ENCODE data around the gene DGKG. TPM values are rescaled to one million over a fixed set of nuclear protein-coding genes. Genes with fewer than 3 reads are reported as not detected.

The DGKG gene
- under 0.01 and 1.1 TPM in 2 replicates for total RNA-seq

GRCh38 chr3:186361762-186362536, at the start of gene DGKG:
DGKG (minus strand) TSS chr3:186362234; CDS start chr3:186320459, 41,775 bp downstream.

DNA sequence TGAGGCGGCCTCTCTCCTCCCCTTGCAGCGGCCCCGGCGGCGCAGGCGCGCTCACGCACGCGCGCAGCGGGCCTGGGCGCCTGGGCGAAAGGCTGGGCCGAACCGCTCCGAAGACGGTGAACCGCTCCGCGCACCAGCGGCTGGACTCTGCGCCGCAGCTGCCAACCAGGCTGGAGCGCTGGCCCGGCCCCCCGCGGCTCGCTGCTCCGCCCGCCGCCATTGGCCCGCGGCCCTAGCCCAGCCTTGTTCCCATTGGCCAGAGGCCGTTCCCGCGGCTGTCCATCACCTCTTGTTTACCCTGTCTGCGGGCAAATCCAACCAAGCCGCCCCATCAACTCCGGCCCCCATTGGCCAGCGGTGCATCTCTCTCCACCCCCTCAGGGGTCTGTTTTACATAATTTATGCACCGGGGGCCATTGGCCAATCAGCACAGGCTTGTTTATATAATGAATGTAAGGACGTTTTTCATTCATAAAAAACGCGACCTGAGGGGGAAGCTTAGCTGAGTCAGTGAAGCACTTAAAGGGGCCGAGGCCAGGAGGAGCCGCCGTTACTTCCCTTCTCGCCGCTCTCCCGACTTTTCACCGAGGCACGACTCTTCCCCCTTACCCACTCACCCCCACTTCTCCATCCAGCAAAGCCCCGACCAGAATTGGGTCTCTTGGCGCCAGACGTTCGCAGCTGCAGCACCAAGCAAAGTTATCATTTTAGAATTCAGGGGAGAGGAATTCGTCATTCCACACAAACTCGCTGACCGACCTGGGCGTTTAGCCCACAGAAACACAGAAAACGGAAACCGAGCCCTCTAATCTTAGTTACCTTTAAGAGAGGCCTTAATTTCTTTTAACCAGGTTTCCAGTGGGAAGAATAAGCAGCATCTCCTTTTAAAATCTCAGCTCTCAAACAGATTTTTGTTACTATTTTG, 252.8 kb downstream of the DGKG start, which contains the start of gene ETV5:
TSS of gene ETV5 (minus strand) at position 149 of the 925 bp plus-strand sequence. CDS start 3,221 bp downstream, outside the sequence.

Other genes starting within 250 kb of the DGKG start
- not detected in 2 replicates for gene CRYGS, start 182.1 kb upstream of the DGKG start, total RNA-seq
- gene TBCCD1, start 205.1 kb upstream of the DGKG start, total RNA-seq = 8.4 and 9.0 TPM in 2 replicates
- 50.7 and 67.5 TPM in 2 replicates for gene DNAJB11, start 208.5 kb upstream of the DGKG start, total RNA-seq

Measured in myometrial cell (primary cell).